CD8-positive, alpha-beta memory T cell (primary cell): ENCODE data around the gene IFNL4. TPM values are rescaled to one million over a fixed set of nuclear protein-coding genes. Genes with fewer than 3 reads are reported as not detected.

Source experiments
- CTCF ChIA-PET: fragments of 350-600 bp; sonication (Branson Sonifier 250); formaldehyde crosslinking; loops from one replicate; lab custom pipeline; 2021; ENCODE audit warnings: antibody characterized with exemption; lab: Charles Lee
- POLR2A ChIA-PET: fragments of 350-600 bp; sonication (Branson Sonifier 250); formaldehyde crosslinking; loops from one replicate; lab custom pipeline; 2021; ENCODE audit warnings: antibody characterized with exemption; lab: Charles Lee
- DNase-seq, 5 donors: peaks; one replicate each; pipeline versions ENCODE4 v3.0.0 to v3.0.0-alpha.2; 2020 to 2022; ENCODE audit warnings: mixed read lengths in 1 of 5
- H3K27ac ChIP-seq: one replicate; pipeline ENCODE4 v1.7.0; 2013; ENCODE audit warnings: low read depth, mild to moderate bottlenecking, low read length, moderate library complexity
- H3K27me3 ChIP-seq: 2 replicates; pipeline ENCODE4 v1.7.0; 2013; ENCODE audit warnings: low read length, mild to moderate bottlenecking; ENCODE audit not compliant: insufficient read depth, poor library complexity, severe bottlenecking
- H3K36me3 ChIP-seq: 2 replicates; pipeline ENCODE4 v1.7.0; 2013; ENCODE audit warnings: mild to moderate bottlenecking, low read length, moderate library complexity; ENCODE audit not compliant: insufficient read depth
- H3K4me1 ChIP-seq: 2 replicates; pipeline ENCODE4 v1.7.0; 2013; ENCODE audit warnings: mild to moderate bottlenecking, low read length, moderate library complexity; ENCODE audit not compliant: insufficient read depth
- H3K4me3 ChIP-seq: 2 replicates; pipeline ENCODE4 v1.7.0; 2013; ENCODE audit warnings: mild to moderate bottlenecking, low read length
- H3K9me3 ChIP-seq: 2 replicates; pipeline ENCODE4 v1.7.0; 2013; ENCODE audit warnings: mild to moderate bottlenecking, low read length
- H3K27ac Mint-ChIP-seq, 8 donors: one replicate each; pipeline ENCODE4 v1.8.0; 2020 to 2021; ENCODE audit warnings: mixed read lengths in 8 of 8, mild to moderate bottlenecking in 6 of 8, inconsistent platforms in 3 of 8, moderate library complexity in 3 of 8
- H3K27me3 Mint-ChIP-seq, 2 donors: one replicate each; pipeline ENCODE4 v1.8.0; 2020 to 2021; ENCODE audit warnings: mixed read lengths in 2 of 2, mild to moderate bottlenecking in 1 of 2, moderate library complexity in 1 of 2
- H3K36me3 Mint-ChIP-seq, 3 donors: one replicate each; pipeline ENCODE4 v1.8.0; 2020 to 2021; ENCODE audit warnings: mixed read lengths in 3 of 3, inconsistent platforms in 1 of 3, mild to moderate bottlenecking in 1 of 3
- H3K4me1 Mint-ChIP-seq, 3 donors: one replicate each; pipeline ENCODE4 v1.8.0; 2020 to 2021; ENCODE audit warnings: mixed read lengths in 3 of 3, inconsistent platforms in 1 of 3, mild to moderate bottlenecking in 1 of 3
- H3K4me3 Mint-ChIP-seq, 7 donors: one replicate each; pipeline ENCODE4 v1.8.0; 2020 to 2021; ENCODE audit warnings: mixed read lengths in 7 of 7, mild to moderate bottlenecking in 6 of 7, moderate library complexity in 4 of 7, inconsistent platforms in 2 of 7
- H3K9me3 Mint-ChIP-seq, 5 donors: one replicate each; pipeline ENCODE4 v1.8.0; 2020 to 2022; ENCODE audit warnings: mixed read lengths in 5 of 5, mild to moderate bottlenecking in 3 of 5, moderate library complexity in 2 of 5, inconsistent platforms in 1 of 5
- polyA plus RNA-seq: library from polyadenylated mRNA; unstranded; fragments of 300-500 nt; fragmentation: Illumina TruSeq; gene quantifications from one replicate; pipeline ENCODE4 v1.2.3, GENCODE V29; 2021
- total RNA-seq, 2 experiments: library from RNA; stranded (reverse); gene quantifications; one replicate each; pipeline ENCODE4 v1.2.3, GENCODE V29; 2021

IFNL4 gene
- total and polyA plus RNA-seq, 3 experiments from 2014 or later, result 0.31 TPM; not detected in 2

DNA sequence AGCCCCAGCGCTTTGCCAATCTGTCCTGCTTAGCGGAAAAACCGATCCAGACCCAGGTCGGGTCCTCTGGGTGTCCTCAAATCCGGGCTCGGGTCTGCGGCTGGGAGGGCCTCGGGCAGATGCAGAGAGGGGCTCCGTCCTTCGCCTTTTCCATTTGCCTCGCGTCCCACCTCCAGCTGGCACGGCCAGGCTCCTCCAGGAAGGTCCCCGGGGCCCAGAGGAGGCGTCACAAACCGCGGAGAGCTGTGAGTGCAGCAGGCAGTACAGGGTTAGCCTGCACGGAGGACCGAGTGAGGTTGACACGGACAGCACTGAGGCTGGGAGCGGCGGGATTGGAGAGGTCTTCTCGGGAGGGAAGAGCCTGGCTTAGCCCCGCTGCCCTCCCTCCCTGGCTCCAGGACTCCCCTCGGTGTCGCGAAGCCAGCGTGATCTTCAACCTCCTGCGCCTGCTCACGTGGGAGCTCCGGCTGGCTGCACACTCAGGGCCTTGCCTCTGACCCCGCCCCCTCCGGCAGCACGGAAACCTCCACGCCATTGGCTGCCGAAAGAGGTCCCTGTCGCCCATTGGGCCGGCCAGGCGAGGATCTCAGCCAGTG is 16.8 kb upstream of the IFNL4 start:
- Histone ChIP-seq H3K4me1 (no peaks in the 10 kb centered on the region), H3K36me3 (no peaks in the 10 kb centered on the region), H3K27ac (no peak overlapping the region), H3K27me3 (peaks cover 17% of the 10 kb centered on the region), H3K4me3 (no peak overlapping the region), H3K9me3 (no peaks in the 10 kb centered on the region)
- DNase-seq, result peak in 1 of 5 donors; percentile 41
- H3K9me3 Mint-ChIP-seq, result peaks cover 0 to 2% (median 0%) of the 10 kb centered on the region in 5 donors
- H3K27me3 Mint-ChIP-seq, result peaks cover 31 to 37% of the 10 kb centered on the region in 2 donors
- H3K36me3 Mint-ChIP-seq, result peaks cover 0 to 4% (median 0%) of the 10 kb centered on the region in 3 donors
- H3K27ac Mint-ChIP-seq, result peak overlapping the region in 1 of 8 donors; percentile 78
- CTCF ChIA-PET, result interaction anchor here (1.3 kb wide), 1 partner anchor 143 kb away, joined by 3 read pairs; no protein-coding TSS in a partner anchor
- POLR2A ChIA-PET, result no interaction called here
- peak overlapping the region in 1 of 7 donors; percentile 32 for H3K4me3 Mint-ChIP-seq
- peaks cover 0 to 15% (median 8%) of the 10 kb centered on the region in 3 donors for H3K4me1 Mint-ChIP-seq

DNA sequence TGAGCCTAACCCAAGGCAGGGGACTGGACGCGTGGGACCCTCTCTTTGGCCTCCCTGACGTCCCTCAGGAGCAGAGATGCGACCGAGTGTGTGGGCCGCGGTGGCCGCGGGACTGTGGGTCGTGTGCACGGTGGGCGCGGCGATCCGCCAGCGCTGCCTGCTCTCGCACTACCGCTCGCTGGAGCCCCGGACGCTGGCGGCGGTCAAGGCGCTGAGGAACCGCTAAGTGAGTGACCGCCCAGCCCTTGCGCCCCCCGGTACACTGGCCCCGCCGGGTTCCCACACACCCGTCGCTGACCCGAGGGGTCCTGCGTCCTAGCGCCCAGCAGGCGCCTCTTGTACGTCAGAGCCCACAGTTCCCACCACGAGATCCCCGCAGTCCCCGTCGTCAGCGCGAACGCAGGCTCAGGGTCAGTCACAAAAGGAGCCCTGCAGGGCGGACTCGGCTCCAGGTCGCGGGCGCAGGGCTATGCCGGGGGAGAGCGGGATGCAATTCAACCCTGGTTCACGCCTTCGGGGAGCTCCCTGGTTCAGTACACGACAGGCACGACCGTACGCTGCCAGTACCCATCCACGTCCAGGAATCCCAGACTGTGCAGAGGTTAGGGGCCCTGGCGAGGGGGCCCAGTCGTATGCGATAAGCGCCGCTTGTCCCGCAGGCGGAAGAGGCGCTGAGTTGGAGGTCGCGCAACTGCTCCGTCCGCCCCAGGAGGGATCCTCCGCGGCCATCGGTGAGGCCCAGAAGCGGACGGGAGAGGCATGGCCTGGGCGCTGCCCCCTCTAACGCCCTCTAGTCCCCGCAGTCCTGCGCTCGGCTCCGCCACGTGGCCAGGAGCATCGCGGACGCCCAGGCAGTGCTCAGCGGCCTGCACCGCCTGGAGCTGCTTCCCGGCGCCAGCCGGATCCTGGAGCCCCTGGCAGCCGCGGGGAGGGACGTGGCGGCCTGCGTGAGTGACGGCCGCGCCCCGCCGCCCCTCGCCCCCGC is 15.9 kb upstream of the IFNL4 start:
- POLR2A ChIA-PET, result no interaction called here
- no peak overlapping the region for H3K27ac ChIP-seq

DNA sequence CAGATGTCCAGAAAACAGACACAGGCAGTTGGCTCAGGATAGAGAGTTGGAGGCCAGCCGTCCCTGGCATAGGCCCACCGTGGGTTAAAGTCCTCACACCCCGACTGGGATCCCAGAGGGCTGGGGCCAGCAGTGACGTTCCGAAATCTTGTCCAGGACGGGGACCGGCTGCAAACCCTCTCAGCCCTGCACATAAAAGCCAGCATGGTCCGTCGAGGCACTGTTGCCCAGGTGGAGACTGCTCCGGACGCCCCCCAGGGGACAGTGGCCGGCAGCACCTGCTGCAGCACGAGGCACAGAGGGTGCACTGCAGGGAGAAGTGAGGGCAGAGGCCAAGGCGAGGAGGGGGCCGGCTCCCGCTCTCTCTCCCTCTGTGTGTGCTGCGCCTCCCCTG is 15.3 kb upstream of the IFNL4 start:
- CTCF ChIA-PET, result no interaction called here
- POLR2A ChIA-PET, result interaction anchor here (0.6 kb wide), 1 partner anchor 35 kb away, joined by 9 read pairs; no protein-coding TSS in a partner anchor
- Histone ChIP-seq H3K4me3 (no peak overlapping the region), H3K36me3 (no peaks in the 10 kb centered on the region), H3K27me3 (peaks cover 17% of the 10 kb centered on the region), H3K4me1 (no peaks in the 10 kb centered on the region), H3K9me3 (no peaks in the 10 kb centered on the region), H3K27ac (no peak overlapping the region)
- Mint-ChIP-seq H3K36me3 (peaks cover 0 to 4% (median 0%) of the 10 kb centered on the region in 3 donors), H3K9me3 (peaks cover 0 to 2% (median 0%) of the 10 kb centered on the region in 5 donors), H3K27ac (peak overlapping the region in 1 of 8 donors; percentile 0), H3K4me1 (peaks cover 0 to 15% (median 8%) of the 10 kb centered on the region in 3 donors), H3K4me3 (peak overlapping the region in 4 of 7 donors; percentile 2 to 63 (median 38)), H3K27me3 (peaks cover 28 to 40% of the 10 kb centered on the region in 2 donors)
- peak in 1 of 5 donors; percentile 34 for DNase-seq

More for the DNA sequence above, 15.9 kb upstream of the IFNL4 start:
- Histone ChIP-seq H3K9me3 (no peaks in the 10 kb centered on the region), H3K36me3 (no peaks in the 10 kb centered on the region), H3K4me1 (no peaks in the 10 kb centered on the region), H3K4me3 (no peak overlapping the region), H3K27me3 (peaks cover 17% of the 10 kb centered on the region)
- peak in 1 of 5 donors; percentile 44 for DNase-seq
- Mint-ChIP-seq H3K4me3 (peak overlapping the region in 2 of 7 donors; percentile 2 to 76), H3K9me3 (peaks cover 0 to 2% (median 0%) of the 10 kb centered on the region in 5 donors), H3K4me1 (peaks cover 0 to 15% (median 8%) of the 10 kb centered on the region in 3 donors), H3K36me3 (peaks cover 0 to 4% (median 0%) of the 10 kb centered on the region in 3 donors), H3K27ac (no peak overlapping the region), H3K27me3 (peaks cover 30 to 40% of the 10 kb centered on the region in 2 donors)
- CTCF ChIA-PET, result interaction anchor here (1.3 kb wide), 1 partner anchor 143 kb away, joined by 3 read pairs; no protein-coding TSS in a partner anchor

DNA sequence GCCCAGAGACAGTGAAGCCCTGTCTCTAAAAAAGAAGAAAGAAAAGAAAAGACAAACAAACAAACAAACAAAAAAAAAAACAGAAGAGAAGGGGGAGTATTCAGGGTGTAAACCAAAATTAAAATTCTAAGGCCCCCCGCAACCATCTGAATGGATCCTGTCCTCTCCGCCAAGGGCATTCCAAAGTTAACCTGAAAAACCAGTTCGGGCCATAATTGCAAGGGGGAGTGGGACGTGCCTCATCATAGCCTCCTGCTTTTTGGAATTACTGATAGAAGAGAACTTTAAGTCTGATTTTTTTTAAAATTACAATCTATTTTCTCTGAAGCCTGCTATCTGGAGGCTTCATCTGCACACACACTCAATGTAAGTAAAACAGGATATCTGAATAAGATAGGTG is 13.8 kb upstream of the IFNL4 start:
- peaks cover 0 to 3% (median 0%) of the 10 kb centered on the region in 5 donors for H3K9me3 Mint-ChIP-seq

DNA sequence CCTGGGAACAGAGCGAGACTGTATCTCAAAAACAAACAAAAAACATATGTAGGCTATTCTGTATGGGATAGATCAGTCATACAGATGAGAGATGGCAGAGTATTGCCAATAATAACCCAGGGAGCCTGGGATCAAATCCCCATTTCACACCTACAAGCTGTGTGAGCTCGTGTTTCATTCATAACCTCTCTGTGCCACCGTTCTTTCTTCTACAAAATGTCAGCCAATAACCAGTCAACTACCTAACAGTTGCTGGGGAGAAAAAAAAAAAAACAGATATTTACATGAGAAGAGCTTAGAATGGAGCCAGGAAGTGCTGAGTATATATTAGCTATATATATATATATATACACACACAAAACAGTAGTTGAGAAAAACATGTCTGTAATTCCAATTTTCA is 13.0 kb upstream of the IFNL4 start:
- Histone ChIP-seq H3K27me3 (peaks cover 17% of the 10 kb centered on the region), H3K9me3 (no peaks in the 10 kb centered on the region), H3K36me3 (no peaks in the 10 kb centered on the region), H3K4me1 (no peaks in the 10 kb centered on the region), H3K4me3 (no peak overlapping the region), H3K27ac (no peak overlapping the region)
- DNase-seq, result no peak
- no peak overlapping the region for H3K4me3 Mint-ChIP-seq
- peaks cover 27 to 49% of the 10 kb centered on the region in 2 donors for H3K27me3 Mint-ChIP-seq
- ChIA-PET CTCF (no interaction called here), POLR2A (interaction anchor here (0.6 kb wide), 2 partner anchors 33 to 234 kb away, joined by 3 read pairs; no protein-coding TSS in a partner anchor)
- peaks cover 5 to 21% (median 8%) of the 10 kb centered on the region in 3 donors for H3K4me1 Mint-ChIP-seq
- peaks cover 0 to 3% (median 0%) of the 10 kb centered on the region in 5 donors for H3K9me3 Mint-ChIP-seq
- H3K36me3 Mint-ChIP-seq, result peaks cover 0 to 4% (median 0%) of the 10 kb centered on the region in 3 donors
- no peak overlapping the region for H3K27ac Mint-ChIP-seq

More for the DNA sequence above, 13.8 kb upstream of the IFNL4 start:
- H3K27me3 Mint-ChIP-seq, result peaks cover 27 to 47% of the 10 kb centered on the region in 2 donors
- no peak overlapping the region for H3K27ac ChIP-seq
- H3K9me3 ChIP-seq, result no peaks in the 10 kb centered on the region
- CTCF ChIA-PET, result no interaction called here
- peaks cover 0 to 4% (median 0%) of the 10 kb centered on the region in 3 donors for H3K36me3 Mint-ChIP-seq
- H3K27me3 ChIP-seq, result peaks cover 17% of the 10 kb centered on the region
- H3K27ac Mint-ChIP-seq, result peak overlapping the region in 1 of 8 donors; percentile 18
- H3K4me3 Mint-ChIP-seq, result no peak overlapping the region
- no peaks in the 10 kb centered on the region for H3K4me1 ChIP-seq
- no peak overlapping the region for H3K4me3 ChIP-seq
- POLR2A ChIA-PET, result interaction anchor here (0.6 kb wide), 1 partner anchor 234 kb away, joined by 3 read pairs; no protein-coding TSS in a partner anchor
- H3K4me1 Mint-ChIP-seq, result peaks cover 5 to 21% (median 8%) of the 10 kb centered on the region in 3 donors
- no peaks in the 10 kb centered on the region for H3K36me3 ChIP-seq
- no peak for DNase-seq

DNA sequence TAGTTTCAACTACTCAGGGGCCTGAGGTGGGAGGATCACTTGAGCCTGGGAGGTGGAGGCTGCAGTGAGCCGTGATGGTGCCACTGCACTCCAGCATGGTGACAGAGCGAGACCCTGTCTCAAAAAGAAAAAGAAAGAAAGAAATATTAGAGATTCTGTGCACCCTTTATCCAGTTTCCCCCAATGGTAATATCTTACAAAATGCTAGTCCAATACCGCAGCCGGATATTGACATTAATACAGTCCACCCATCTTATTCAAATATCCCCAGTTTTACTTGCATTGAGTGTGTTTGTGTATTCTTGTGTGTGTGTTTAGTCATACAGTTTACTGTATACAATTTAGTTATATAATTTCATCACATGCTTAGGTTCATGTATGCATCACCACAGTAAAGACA is 8.6 kb upstream of the IFNL4 start:
- H3K4me3 ChIP-seq, result no peak overlapping the region
- Mint-ChIP-seq H3K27ac (no peak overlapping the region), H3K27me3 (peaks cover 9 to 30% of the 10 kb centered on the region in 2 donors), H3K4me1 (peaks cover 0 to 11% (median 5%) of the 10 kb centered on the region in 3 donors), H3K4me3 (no peak overlapping the region), H3K36me3 (no peaks in the 10 kb centered on the region), H3K9me3 (peaks cover 0 to 2% (median 0%) of the 10 kb centered on the region in 5 donors)
- CTCF ChIA-PET, result no interaction called here
- DNase-seq, result no peak
- POLR2A ChIA-PET, result no interaction called here
- H3K36me3 ChIP-seq, result no peaks in the 10 kb centered on the region
- H3K27me3 ChIP-seq, result no peaks in the 10 kb centered on the region
- H3K27ac ChIP-seq, result no peak overlapping the region
- no peaks in the 10 kb centered on the region for H3K4me1 ChIP-seq
- H3K9me3 ChIP-seq, result no peaks in the 10 kb centered on the region

DNA sequence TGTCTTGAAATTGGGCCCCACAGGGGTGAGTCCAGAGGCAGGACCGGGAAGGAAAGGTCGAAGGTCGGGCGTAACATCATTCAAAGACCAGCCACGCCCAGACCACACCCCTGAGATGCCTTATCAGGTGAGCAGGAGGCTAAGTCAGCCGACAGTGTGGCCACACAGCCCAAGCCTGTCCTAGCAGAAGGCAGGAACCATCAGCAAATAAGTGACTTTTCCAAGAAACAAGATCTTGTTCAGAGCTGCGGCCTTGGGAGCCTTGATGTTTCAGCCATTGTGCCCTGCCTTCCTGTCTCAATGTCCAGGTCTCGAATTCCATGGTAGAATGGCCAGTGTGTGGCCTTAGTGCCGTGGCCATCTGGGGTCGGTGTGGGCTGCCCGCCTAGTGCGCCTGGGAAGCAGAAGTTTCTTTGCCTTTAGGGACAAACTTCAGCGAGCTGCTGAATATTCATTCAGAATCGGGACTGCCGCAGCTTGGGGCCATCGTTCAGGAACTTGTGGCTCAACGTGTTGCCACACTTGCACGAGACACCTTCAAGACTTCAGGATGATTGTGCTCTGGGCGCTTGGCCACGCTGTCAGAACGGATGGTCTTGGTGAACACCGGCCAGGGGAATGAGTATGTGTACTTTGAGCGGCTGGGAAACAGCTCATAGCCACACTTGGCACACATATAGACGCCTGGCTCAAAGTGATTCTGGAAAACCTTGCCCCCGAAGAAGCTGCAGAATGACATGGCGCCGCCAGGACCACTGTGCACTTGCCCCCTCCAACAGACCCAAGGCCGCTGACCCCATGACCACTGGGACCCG is 6.1 kb upstream of the IFNL4 start:
- Histone ChIP-seq H3K36me3 (no peaks in the 10 kb centered on the region), H3K27me3 (no peaks in the 10 kb centered on the region), H3K27ac (no peak overlapping the region), H3K4me1 (no peaks in the 10 kb centered on the region), H3K9me3 (no peaks in the 10 kb centered on the region), H3K4me3 (no peak overlapping the region)
- Mint-ChIP-seq H3K9me3 (peaks cover 0 to 2% (median 0%) of the 10 kb centered on the region in 5 donors), H3K36me3 (no peaks in the 10 kb centered on the region), H3K4me3 (no peak overlapping the region), H3K27ac (no peak overlapping the region), H3K27me3 (peaks cover under 1 to 13% of the 10 kb centered on the region in 2 donors), H3K4me1 (peaks cover 0 to 11% (median 5%) of the 10 kb centered on the region in 3 donors)
- DNase-seq, result peak in 1 of 5 donors; percentile 38
- ChIA-PET POLR2A (interaction anchor here (0.6 kb wide), 1 partner anchor 245 kb away, joined by 4 read pairs; no protein-coding TSS in a partner anchor), CTCF (no interaction called here)
